Skin of body (tissue), 2 donors: ENCODE results near the gene ALKBH3. TPM values are rescaled to one million over a fixed set of nuclear protein-coding genes. Genes with fewer than 3 reads are reported as not detected.
A peak's percentile ranks its signal among the peaks of the same experiment; 100 is the strongest.

Experiments
- DNase-seq: peaks from one replicate; lab custom pipeline; 2025; lab: John Stamatoyannopoulos, UW
- total RNA-seq: library from RNA; depleted of rRNA; stranded (reverse); fragments of >200 nt; gene quantifications from one replicate; pipeline ENCODE4 v1.2.3, GENCODE V29; 2014

Gene ALKBH3
- total RNA-seq, 1 donor from 2014 or later: 25.8 TPM

GRCh38 chr11:43959321-43959995, 78.8 kb downstream of the ALKBH3 start:
- no peak for DNase-seq

GRCh38 chr11:43962383-43963278, 82.0 kb downstream of the ALKBH3 start:
- no peak for DNase-seq

DNA sequence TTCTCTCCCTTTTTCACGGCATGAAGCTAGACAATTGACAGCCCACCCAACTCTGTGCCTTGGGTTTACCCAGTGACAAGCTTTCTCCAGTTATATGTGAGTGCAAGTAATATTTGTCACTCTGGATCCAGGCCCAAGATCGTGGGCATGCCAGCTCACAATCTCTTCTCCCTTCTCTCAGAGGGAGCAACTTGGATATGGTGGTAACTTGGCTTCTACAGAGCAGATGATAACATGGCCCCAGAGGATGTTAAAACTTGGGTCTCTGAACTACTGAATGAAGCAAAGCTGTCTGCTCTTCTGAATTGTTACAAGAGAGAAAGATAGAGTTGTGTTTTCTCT, 82.6 kb downstream of the ALKBH3 start:
- DNase-seq: no peak

DNA sequence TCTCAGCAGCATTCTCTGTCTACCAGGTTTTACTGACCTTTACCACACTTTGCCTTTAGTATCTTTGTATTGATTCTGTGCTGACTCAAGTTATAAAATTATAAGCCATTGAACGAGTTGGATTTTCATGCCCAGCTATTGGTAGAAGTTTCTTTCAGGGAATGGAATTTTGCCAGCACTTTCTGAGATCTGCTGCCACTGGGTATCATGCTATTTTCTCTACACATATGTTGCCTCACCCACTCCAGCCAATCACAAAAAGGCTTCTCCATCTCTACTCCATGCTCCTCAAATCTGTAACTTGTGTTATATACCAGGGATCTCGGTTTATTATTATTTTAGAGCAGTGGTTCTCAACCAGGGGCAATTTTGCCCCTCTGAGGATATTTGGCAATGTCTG, 87.0 kb downstream of the ALKBH3 start:
- no peak for DNase-seq

DNA sequence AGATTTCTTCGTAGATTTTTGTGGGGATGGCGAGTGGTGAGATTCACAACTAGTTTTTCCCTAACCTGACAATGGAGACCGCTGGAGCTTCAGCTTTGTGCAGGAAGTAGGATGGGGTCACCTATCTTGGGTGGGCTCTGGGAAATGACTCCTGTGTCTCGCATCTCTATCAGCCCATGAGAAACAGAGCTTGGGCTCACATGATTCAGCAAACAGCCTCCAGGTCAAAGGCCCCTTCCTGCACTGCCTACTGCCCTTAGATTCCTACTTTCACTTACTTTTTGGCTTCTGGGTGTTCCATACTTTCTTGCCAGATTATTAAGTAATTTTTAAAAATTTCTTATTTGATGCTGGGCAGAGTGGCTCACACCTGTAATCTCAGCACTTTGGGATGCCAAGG, 88.1 kb downstream of the ALKBH3 start:
- DNase-seq: no peak

GRCh38 chr11:43969543-43969942, 88.9 kb downstream of the ALKBH3 start:
- peak; percentile 40 for DNase-seq

Other genes with a start within 250 kb of the ALKBH3 start
- 66.7 TPM for gene HSD17B12, start 200.1 kb upstream of the ALKBH3 start, total RNA-seq
- gene C11orf96, start 61.8 kb downstream of the ALKBH3 start, total RNA-seq: 12.0 TPM
- not detected for gene ACCSL, start 167.2 kb downstream of the ALKBH3 start, total RNA-seq
- gene ACCS, start 185.4 kb downstream of the ALKBH3 start, total RNA-seq: 30.5 TPM
- gene EXT2, start 214.8 kb downstream of the ALKBH3 start, total RNA-seq: 76.6 TPM